HepG2 (cell line): ENCODE results near the gene MFRP. TPM values are rescaled to one million over a fixed set of nuclear protein-coding genes. Genes with fewer than 3 reads are reported as not detected.

Experiments
- DMAP1 ChIP-seq: IDR thresholded peaks from 2 replicates; pipeline ENCODE4 v1.6.1; 2016
- DPF2 ChIP-seq: sonication (generic); formaldehyde crosslinking; IDR thresholded peaks from 2 replicates; pipeline ENCODE4 v1.4.0; 2020; ENCODE audit warnings: mild to moderate bottlenecking, low read depth, missing genetic modification reagents, borderline replicate concordance
- FOXO1 ChIP-seq: sonication (generic); formaldehyde crosslinking; IDR thresholded peaks from 2 replicates; pipeline ENCODE4 v1.4.0; 2020; ENCODE audit warnings: missing genetic modification reagents
- ISX ChIP-seq: sonication (generic); formaldehyde crosslinking; conservative IDR thresholded peaks from 2 replicates; pipeline ENCODE4 v1.5.0; 2020; ENCODE audit warnings: missing genetic modification reagents
- RARA ChIP-seq: IDR thresholded peaks from 2 replicates; pipeline ENCODE4 v1.6.1; 2016; ENCODE audit warnings: missing genetic modification reagents, missing compliant biosample characterization
- SALL1 ChIP-seq: sonication (generic); formaldehyde crosslinking; IDR thresholded peaks from 2 replicates; pipeline ENCODE4 v1.8.0; 2022; ENCODE audit warnings: mild to moderate bottlenecking, missing genetic modification reagents
- SKI ChIP-seq: fragments of 450-650 bp; IDR thresholded peaks from one replicate; pipeline ENCODE4 v1.6.1; 2018; ENCODE audit warnings: mild to moderate bottlenecking; ENCODE audit not compliant: partially characterized antibody
- SMARCC2 ChIP-seq: fragments of 450-650 bp; IDR thresholded peaks from 2 replicates; pipeline ENCODE4 v1.6.1; 2017; ENCODE audit warnings: antibody characterized with exemption, mild to moderate bottlenecking
- ZBTB1 ChIP-seq: sonication (generic); formaldehyde crosslinking; IDR thresholded peaks from 2 replicates; pipeline ENCODE4 v1.4.0; 2020; ENCODE audit warnings: missing genetic modification reagents, borderline replicate concordance
- ZEB1 ChIP-seq: IDR thresholded peaks from 2 replicates; pipeline ENCODE4 v1.6.1; 2012; ENCODE audit warnings: mild to moderate bottlenecking, low read depth, inconsistent platforms; ENCODE audit not compliant: insufficient replicate concordance
- ZNF251 ChIP-seq: sonication (generic); formaldehyde crosslinking; IDR thresholded peaks from 2 replicates; pipeline ENCODE4 v1.9.0; 2021; ENCODE audit warnings: mild to moderate bottlenecking, missing genetic modification reagents
- ZNF354B ChIP-seq: sonication (generic); formaldehyde crosslinking; IDR thresholded peaks from 2 replicates; pipeline ENCODE4 v1.8.0; 2022; ENCODE audit warnings: mild to moderate bottlenecking, missing genetic modification reagents
- ZNF501 ChIP-seq: sonication (generic); formaldehyde crosslinking; IDR thresholded peaks from 2 replicates; pipeline ENCODE4 v1.5.1; 2020; ENCODE audit warnings: mild to moderate bottlenecking, moderate library complexity, missing genetic modification reagents
- ZNF841 ChIP-seq: sonication (generic); formaldehyde crosslinking; IDR thresholded peaks from 2 replicates; pipeline ENCODE4 v1.8.1; 2023; ENCODE audit warnings: missing genetic modification reagents, borderline replicate concordance
- polyA plus RNA-seq, 8 experiments: library from polyadenylated mRNA; depleted of rRNA in 3 of 8; stranded (reverse) in 7 of 8; unstranded in 1 of 8; fragments of >200 nt; fragmentation: Illumina TruSeq in 4 of 8; extraction: Trizol in 4 of 8; gene quantifications; 2 replicates each; pipeline versions ENCODE4 v1.2.1 to v1.2.3, GENCODE V29; 2011 to 2016; ENCODE audit warnings: low read depth in 4 of 8, missing spikeins in 1 of 8, mixed read lengths in 1 of 8; ENCODE audit not compliant: insufficient read depth in 1 of 8
- total RNA-seq, 5 experiments: library from RNA; depleted of rRNA; stranded (reverse); fragments of >200 nt; fragmentation: Illumina TruSeq; extraction: Trizol; gene quantifications; 2 replicates each; pipeline ENCODE4 v1.2.3, GENCODE V29; 2016; ENCODE audit warnings: low read depth in 1 of 5
- TF ChIP-seq, protein P1 (sequence below): sonication (generic); formaldehyde crosslinking; IDR thresholded peaks from 2 replicates; pipeline ENCODE4 v1.4.0; 2020; ENCODE audit warnings: mild to moderate bottlenecking, missing genetic modification reagents, borderline replicate concordance
- TF ChIP-seq, protein P2 (sequence below): sonication (generic); formaldehyde crosslinking; IDR thresholded peaks from 2 replicates; pipeline ENCODE4 v1.5.0; 2020; ENCODE audit warnings: mild to moderate bottlenecking, missing genetic modification reagents
- TF ChIP-seq, protein P3 (sequence below): IDR thresholded peaks from 2 replicates; pipeline ENCODE4 v1.4.0; 2020; ENCODE audit warnings: mild to moderate bottlenecking, missing genetic modification reagents
- TF ChIP-seq, protein P4 (sequence below): sonication (generic); formaldehyde crosslinking; IDR thresholded peaks from 2 replicates; pipeline ENCODE4 v1.4.0; 2020; ENCODE audit warnings: mild to moderate bottlenecking, low read depth, missing genetic modification reagents

Gene MFRP
- total and polyA plus RNA-seq, 2 of the 13 experiments (the other 11 are each of a cell fraction or from before 2014, with no cell fraction given), result not detected

DNA sequence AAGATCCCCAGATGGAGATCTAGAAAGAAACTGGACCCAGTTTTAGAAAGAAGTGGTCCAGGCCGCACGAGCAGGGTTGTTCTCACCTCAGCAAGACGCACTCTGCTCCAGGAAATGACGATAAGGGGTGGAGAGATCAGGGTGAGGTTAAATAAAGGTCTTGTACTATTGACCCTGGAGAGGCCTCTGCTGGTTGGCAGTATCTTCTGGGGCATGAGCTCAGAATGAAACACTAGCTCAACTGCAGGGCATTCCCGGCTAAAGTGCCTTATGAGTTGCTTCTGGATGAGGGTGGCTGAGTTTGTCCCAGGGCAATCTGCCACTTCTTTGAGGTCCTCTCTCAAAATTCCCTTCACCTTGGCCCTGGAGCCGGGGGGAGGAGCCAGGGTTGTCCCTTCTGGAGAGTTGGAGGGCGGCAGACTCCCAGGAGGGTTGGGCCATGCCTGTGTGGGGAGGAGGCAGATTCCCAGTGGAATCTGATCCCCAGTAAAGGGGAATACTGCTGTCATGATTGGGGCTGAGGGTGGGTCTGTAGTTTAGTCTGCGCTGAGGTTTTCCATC, 24.1 kb upstream of the MFRP start (continued):
- TF ChIP-seq DMAP1 (CRISPR knock-in tag) (peak; percentile 47; the same call in 1 of the 2 replicates), ZNF354B (CRISPR knock-in tag) (no peak), ZNF841 (no peak), ZNF251 (no peak), FOXO1 (CRISPR knock-in tag) (no peak), DPF2 (no peak), SMARCC2 (no peak), SALL1 (CRISPR knock-in tag) (0 out of 2 replicates have a peak, but pooled peaks have one; percentile 11), RARA (peak; percentile 96), ISX (CRISPR knock-in tag) (no peak), ZNF501 (CRISPR knock-in tag) (no peak), ZBTB1 (CRISPR knock-in tag) (no peak), SKI (no peak), ZEB1 (no peak)
- TF ChIP-seq, protein P1, sequence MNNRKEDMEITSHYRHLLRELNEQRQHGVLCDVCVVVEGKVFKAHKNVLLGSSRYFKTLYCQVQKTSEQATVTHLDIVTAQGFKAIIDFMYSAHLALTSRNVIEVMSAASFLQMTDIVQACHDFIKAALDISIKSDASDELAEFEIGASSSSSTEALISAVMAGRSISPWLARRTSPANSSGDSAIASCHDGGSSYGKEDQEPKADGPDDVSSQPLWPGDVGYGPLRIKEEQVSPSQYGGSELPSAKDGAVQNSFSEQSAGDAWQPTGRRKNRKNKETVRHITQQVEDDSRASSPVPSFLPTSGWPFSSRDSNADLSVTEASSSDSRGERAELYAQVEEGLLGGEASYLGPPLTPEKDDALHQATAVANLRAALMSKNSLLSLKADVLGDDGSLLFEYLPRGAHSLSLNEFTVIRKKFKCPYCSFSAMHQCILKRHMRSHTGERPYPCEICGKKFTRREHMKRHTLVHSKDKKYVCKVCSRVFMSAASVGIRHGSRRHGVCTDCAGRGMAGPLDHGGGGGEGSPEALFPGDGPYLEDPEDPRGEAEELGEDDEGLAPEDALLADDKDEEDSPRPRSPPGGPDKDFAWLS (CRISPR knock-in tag), result no peak
- TF ChIP-seq, protein P2, sequence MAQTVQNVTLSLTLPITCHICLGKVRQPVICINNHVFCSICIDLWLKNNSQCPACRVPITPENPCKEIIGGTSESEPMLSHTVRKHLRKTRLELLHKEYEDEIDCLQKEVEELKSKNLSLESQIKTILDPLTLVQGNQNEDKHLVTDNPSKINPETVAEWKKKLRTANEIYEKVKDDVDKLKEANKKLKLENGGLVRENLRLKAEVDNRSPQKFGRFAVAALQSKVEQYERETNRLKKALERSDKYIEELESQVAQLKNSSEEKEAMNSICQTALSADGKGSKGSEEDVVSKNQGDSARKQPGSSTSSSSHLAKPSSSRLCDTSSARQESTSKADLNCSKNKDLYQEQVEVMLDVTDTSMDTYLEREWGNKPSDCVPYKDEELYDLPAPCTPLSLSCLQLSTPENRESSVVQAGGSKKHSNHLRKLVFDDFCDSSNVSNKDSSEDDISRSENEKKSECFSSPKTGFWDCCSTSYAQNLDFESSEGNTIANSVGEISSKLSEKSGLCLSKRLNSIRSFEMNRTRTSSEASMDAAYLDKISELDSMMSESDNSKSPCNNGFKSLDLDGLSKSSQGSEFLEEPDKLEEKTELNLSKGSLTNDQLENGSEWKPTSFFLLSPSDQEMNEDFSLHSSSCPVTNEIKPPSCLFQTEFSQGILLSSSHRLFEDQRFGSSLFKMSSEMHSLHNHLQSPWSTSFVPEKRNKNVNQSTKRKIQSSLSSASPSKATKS, result no peak
- TF ChIP-seq, protein P3, sequence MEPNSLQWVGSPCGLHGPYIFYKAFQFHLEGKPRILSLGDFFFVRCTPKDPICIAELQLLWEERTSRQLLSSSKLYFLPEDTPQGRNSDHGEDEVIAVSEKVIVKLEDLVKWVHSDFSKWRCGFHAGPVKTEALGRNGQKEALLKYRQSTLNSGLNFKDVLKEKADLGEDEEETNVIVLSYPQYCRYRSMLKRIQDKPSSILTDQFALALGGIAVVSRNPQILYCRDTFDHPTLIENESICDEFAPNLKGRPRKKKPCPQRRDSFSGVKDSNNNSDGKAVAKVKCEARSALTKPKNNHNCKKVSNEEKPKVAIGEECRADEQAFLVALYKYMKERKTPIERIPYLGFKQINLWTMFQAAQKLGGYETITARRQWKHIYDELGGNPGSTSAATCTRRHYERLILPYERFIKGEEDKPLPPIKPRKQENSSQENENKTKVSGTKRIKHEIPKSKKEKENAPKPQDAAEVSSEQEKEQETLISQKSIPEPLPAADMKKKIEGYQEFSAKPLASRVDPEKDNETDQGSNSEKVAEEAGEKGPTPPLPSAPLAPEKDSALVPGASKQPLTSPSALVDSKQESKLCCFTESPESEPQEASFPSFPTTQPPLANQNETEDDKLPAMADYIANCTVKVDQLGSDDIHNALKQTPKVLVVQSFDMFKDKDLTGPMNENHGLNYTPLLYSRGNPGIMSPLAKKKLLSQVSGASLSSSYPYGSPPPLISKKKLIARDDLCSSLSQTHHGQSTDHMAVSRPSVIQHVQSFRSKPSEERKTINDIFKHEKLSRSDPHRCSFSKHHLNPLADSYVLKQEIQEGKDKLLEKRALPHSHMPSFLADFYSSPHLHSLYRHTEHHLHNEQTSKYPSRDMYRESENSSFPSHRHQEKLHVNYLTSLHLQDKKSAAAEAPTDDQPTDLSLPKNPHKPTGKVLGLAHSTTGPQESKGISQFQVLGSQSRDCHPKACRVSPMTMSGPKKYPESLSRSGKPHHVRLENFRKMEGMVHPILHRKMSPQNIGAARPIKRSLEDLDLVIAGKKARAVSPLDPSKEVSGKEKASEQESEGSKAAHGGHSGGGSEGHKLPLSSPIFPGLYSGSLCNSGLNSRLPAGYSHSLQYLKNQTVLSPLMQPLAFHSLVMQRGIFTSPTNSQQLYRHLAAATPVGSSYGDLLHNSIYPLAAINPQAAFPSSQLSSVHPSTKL, result peak; percentile 65
- TF ChIP-seq, protein P4, sequence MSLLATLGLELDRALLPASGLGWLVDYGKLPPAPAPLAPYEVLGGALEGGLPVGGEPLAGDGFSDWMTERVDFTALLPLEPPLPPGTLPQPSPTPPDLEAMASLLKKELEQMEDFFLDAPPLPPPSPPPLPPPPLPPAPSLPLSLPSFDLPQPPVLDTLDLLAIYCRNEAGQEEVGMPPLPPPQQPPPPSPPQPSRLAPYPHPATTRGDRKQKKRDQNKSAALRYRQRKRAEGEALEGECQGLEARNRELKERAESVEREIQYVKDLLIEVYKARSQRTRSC (CRISPR knock-in tag), result no peak
